ENCODE data around the gene CAMK2A.
"Not testable (repeated sequence)": the region's sequence is repeated elsewhere in the genome, so short reads cannot be mapped to it uniquely, and the experiment has no call there.

Gene CAMK2A

GRCh38 chr5:150234576-150235499 is 54.7 kb downstream of the CAMK2A start:
- no peak for DNase-seq

- DNase-seq: not testable (repeated sequence)
These were observed 55.9 kb downstream of the CAMK2A start for GRCh38 chr5:150233706-150234105.

- no peak for DNase-seq
These were observed 58.7 kb downstream of the CAMK2A start for GRCh38 chr5:150230842-150231241.

- no peak for DNase-seq
These were observed 60.0 kb downstream of the CAMK2A start for GRCh38 chr5:150229571-150229970.

GRCh38 chr5:150227606-150228273 is 61.8 kb downstream of the CAMK2A start:
- no peak for DNase-seq

GRCh38 chr5:150227036-150227435 is 62.5 kb downstream of the CAMK2A start:
- DNase-seq: no peak

- DNase-seq: no peak
These were observed 65.0 kb downstream of the CAMK2A start for GRCh38 chr5:150224483-150225027.

GRCh38 chr5:150223474-150223873 is 66.1 kb downstream of the CAMK2A start:
- no peak for DNase-seq

- DNase-seq: no peak
These were observed 66.7 kb downstream of the CAMK2A start for GRCh38 chr5:150222906-150223305.

- DNase-seq: no peak
These were observed 68.1 kb downstream of the CAMK2A start for GRCh38 chr5:150221471-150221870.

- no peak for DNase-seq
These were observed 69.7 kb downstream of the CAMK2A start for GRCh38 chr5:150219861-150220260.

- DNase-seq: no peak
These were observed 70.4 kb downstream of the CAMK2A start for GRCh38 chr5:150219142-150219541.

- no peak for DNase-seq
These were observed 70.9 kb downstream of the CAMK2A start for GRCh38 chr5:150218693-150219035.

GRCh38 chr5:150217873-150218692 is 71.5 kb downstream of the CAMK2A start:
- DNase-seq: peak; percentile 87

GRCh38 chr5:150217038-150217437 is 72.5 kb downstream of the CAMK2A start:
- no peak for DNase-seq

- no peak for DNase-seq
These were observed 73.3 kb downstream of the CAMK2A start for GRCh38 chr5:150215979-150216944.

- no peak for DNase-seq
These were observed 75.3 kb downstream of the CAMK2A start for GRCh38 chr5:150214289-150214688.

GRCh38 chr5:150213530-150213929 is 76.0 kb downstream of the CAMK2A start:
- DNase-seq: no peak

- DNase-seq: no peak
These were observed 78.2 kb downstream of the CAMK2A start for GRCh38 chr5:150211156-150212030.

- no peak for DNase-seq
These were observed 78.9 kb downstream of the CAMK2A start for GRCh38 chr5:150210644-150211043.
